K562 (cell line): Measurements from ENCODE around the gene ATP13A1. TPM values are rescaled to one million over a fixed set of nuclear protein-coding genes. Genes with fewer than 3 reads are reported as not detected.

Experiments used
- KLF16 ChIP-seq: IDR thresholded peaks from 2 replicates; pipeline ENCODE4 v1.6.1; 2016; ENCODE audit warnings: antibody characterized with exemption
- ZNF778 ChIP-seq: fragments of 450-650 bp; formaldehyde crosslinking; IDR thresholded peaks from 2 replicates; pipeline ENCODE4 v1.4.0; 2020; ENCODE audit warnings: mild to moderate bottlenecking, moderate library complexity
- polyA plus RNA-seq, 8 experiments: library from polyadenylated mRNA; depleted of rRNA in 4 of 8; stranded (reverse) in 5 of 8; unstranded in 3 of 8; fragments of >200 nt; fragmentation: Nextera tagmentation in 2 of 8; fragmentation: Illumina TruSeq in 1 of 8; extraction: Ambion mirVana in 2 of 8; extraction: Trizol in 1 of 8; gene quantifications; 2 replicates each; pipeline versions ENCODE4 v1.2.1 to v1.2.3, GENCODE V29; 2011 to 2014; ENCODE audit warnings: inconsistent platforms in 1 of 8, missing spikeins in 1 of 8
- total RNA-seq, 7 experiments: library from RNA; depleted of rRNA in 6 of 7; stranded (reverse); fragments of >200 nt in 6 of 7; fragmentation: Illumina TruSeq in 2 of 7; extraction: Trizol in 2 of 7; gene quantifications; 2 replicates each; pipeline versions ENCODE4 v1.2.1 to v1.2.3, GENCODE V29; 2011 to 2021; ENCODE audit warnings: low replicate concordance in 1 of 7
- TF ChIP-seq, protein P1 (sequence below): fragments of 450-650 bp; IDR thresholded peaks from 2 replicates; pipeline ENCODE4 v1.6.1; 2017; ENCODE audit warnings: mild to moderate bottlenecking, moderate library complexity
- TF ChIP-seq, protein P2 (sequence below): fragments of 450-650 bp; IDR thresholded peaks from 2 replicates; pipeline ENCODE4 v1.6.1; 2017; ENCODE audit warnings: antibody characterized with exemption, mild to moderate bottlenecking

Gene ATP13A1
- total and polyA plus RNA-seq, 9 of the 15 experiments (the other 6 are each of a cell fraction or from before 2014, with no cell fraction given): 0.90 to 83.8 (median 23.1) TPM

DNA sequence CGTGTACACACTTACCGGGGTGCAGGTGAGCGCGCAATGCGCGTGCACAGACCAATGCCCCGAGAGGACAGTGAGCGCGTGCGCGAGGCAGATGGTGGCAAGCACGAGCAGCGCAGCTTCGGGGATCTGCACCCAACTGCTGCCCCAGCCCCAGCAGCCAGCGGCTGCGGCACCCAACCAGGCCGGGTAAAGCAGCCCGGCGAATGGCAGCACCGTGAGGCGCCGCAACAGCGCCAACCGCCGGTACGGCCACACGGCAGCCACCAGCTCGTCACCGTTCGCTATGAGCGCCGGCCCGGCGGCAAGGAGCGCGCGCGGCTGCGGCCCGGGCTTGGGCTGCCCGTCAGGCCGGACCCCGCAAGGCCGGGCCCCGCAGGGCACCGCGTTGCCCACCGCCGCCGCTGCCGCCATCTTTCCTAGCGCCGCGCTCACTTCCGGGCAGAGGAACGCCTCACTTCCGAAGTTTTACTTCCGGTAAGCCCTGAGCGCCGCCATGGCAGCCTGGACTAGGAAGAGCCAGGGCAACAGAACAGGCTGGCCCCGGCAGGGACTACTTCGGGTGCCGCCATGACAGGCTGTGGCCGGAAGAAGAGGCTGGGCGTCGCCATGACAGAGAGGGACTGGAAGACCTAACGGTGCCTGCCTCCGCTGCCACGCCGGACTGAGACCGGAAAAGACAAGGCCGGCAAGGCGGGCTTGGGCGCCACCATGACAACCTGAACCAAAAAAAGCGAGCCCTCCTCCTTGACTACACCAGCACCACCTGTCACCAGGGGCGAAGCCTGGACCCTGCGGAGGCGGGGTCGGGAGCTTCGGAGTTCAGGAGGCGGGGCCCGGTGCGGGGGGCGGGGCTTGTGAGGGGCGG is at the start of gene ATP13A1 (continued):
- TF ChIP-seq, protein P1, sequence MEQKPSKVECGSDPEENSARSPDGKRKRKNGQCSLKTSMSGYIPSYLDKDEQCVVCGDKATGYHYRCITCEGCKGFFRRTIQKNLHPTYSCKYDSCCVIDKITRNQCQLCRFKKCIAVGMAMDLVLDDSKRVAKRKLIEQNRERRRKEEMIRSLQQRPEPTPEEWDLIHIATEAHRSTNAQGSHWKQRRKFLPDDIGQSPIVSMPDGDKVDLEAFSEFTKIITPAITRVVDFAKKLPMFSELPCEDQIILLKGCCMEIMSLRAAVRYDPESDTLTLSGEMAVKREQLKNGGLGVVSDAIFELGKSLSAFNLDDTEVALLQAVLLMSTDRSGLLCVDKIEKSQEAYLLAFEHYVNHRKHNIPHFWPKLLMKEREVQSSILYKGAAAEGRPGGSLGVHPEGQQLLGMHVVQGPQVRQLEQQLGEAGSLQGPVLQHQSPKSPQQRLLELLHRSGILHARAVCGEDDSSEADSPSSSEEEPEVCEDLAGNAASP: no peak
- TF ChIP-seq, protein P2, sequence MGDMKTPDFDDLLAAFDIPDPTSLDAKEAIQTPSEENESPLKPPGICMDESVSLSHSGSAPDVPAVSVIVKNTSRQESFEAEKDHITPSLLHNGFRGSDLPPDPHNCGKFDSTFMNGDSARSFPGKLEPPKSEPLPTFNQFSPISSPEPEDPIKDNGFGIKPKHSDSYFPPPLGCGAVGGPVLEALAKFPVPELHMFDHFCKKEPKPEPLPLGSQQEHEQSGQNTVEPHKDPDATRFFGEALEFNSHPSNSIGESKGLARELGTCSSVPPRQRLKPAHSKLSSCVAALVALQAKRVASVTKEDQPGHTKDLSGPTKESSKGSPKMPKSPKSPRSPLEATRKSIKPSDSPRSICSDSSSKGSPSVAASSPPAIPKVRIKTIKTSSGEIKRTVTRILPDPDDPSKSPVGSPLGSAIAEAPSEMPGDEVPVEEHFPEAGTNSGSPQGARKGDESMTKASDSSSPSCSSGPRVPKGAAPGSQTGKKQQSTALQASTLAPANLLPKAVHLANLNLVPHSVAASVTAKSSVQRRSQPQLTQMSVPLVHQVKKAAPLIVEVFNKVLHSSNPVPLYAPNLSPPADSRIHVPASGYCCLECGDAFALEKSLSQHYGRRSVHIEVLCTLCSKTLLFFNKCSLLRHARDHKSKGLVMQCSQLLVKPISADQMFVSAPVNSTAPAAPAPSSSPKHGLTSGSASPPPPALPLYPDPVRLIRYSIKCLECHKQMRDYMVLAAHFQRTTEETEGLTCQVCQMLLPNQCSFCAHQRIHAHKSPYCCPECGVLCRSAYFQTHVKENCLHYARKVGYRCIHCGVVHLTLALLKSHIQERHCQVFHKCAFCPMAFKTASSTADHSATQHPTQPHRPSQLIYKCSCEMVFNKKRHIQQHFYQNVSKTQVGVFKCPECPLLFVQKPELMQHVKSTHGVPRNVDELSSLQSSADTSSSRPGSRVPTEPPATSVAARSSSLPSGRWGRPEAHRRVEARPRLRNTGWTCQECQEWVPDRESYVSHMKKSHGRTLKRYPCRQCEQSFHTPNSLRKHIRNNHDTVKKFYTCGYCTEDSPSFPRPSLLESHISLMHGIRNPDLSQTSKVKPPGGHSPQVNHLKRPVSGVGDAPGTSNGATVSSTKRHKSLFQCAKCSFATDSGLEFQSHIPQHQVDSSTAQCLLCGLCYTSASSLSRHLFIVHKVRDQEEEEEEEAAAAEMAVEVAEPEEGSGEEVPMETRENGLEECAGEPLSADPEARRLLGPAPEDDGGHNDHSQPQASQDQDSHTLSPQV: no peak
- TF ChIP-seq ZNF778 (CRISPR knock-in tag): no peak
- TF ChIP-seq KLF16: no peak
- TF ChIP-seq, all 486 proteins: peak for 158
